Inferior parietal cortex (tissue), 1 donor: ENCODE results near the gene PRDX5.

ENCODE experiments used
- DNase-seq: peaks from one replicate; pipeline ENCODE4 v3.0.0-alpha.2; 2016; ENCODE audit errors: extremely low spot score

Gene PRDX5

GRCh38 chr11:64289002-64289564 lies 28.8 kb upstream of the PRDX5 start:
- DNase-seq: no peak

GRCh38 chr11:64290352-64291261 lies 27.3 kb upstream of the PRDX5 start:
- no peak for DNase-seq

GRCh38 chr11:64291262-64291751 lies 26.6 kb upstream of the PRDX5 start, which contains the start of gene KCNK4:
TSS of gene KCNK4 (plus strand) at chr11:64291302. CDS start at chr11:64293019, 1,717 bp downstream.
- DNase-seq: no peak

DNA sequence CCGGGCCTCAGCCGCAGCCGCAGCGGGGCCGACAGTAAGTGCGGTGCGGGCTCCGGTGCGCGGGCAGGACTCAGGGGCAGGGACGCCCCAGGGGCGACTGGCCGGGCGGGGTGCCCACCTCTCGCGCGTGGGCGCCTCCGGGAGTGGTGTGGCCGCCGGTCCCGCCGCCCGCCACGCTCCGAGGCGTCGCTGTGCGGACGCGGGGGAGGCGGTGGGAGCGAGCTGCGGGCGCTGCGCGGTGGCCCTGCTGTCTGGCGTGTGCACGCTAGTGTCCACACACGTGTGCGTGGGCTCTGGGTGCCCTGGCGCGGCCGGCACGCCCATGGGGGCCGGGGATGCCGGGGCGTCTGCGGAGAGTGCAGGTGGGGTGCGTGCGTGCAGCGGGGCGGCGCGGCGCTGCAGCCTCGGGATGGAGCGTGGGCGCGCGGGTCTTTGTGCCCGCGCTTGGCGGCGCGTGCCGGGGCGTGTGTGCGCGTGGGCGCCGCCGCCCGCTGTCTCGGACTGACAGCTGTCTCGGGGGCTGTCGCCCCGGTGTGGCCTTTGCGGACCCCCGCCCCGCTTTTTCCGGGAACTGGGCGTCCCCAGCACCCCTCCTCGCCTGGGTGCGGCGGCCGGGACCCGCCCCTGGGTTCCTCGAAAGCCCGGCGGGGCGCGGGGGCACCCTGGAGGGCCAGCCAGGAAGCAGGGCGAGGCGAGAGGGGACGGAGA lies 26.0 kb upstream of the PRDX5 start:
- DNase-seq: no peak

GRCh38 chr11:64292460-64293254 lies 25.3 kb upstream of the PRDX5 start:
- DNase-seq: no peak

- no peak for DNase-seq
Measured at GRCh38 chr11:64294774-64295173, 23.1 kb upstream of the PRDX5 start.

GRCh38 chr11:64295760-64296159 lies 22.2 kb upstream of the PRDX5 start:
- DNase-seq: no peak

GRCh38 chr11:64296236-64296635 lies 21.7 kb upstream of the PRDX5 start:
- DNase-seq: no peak

DNA sequence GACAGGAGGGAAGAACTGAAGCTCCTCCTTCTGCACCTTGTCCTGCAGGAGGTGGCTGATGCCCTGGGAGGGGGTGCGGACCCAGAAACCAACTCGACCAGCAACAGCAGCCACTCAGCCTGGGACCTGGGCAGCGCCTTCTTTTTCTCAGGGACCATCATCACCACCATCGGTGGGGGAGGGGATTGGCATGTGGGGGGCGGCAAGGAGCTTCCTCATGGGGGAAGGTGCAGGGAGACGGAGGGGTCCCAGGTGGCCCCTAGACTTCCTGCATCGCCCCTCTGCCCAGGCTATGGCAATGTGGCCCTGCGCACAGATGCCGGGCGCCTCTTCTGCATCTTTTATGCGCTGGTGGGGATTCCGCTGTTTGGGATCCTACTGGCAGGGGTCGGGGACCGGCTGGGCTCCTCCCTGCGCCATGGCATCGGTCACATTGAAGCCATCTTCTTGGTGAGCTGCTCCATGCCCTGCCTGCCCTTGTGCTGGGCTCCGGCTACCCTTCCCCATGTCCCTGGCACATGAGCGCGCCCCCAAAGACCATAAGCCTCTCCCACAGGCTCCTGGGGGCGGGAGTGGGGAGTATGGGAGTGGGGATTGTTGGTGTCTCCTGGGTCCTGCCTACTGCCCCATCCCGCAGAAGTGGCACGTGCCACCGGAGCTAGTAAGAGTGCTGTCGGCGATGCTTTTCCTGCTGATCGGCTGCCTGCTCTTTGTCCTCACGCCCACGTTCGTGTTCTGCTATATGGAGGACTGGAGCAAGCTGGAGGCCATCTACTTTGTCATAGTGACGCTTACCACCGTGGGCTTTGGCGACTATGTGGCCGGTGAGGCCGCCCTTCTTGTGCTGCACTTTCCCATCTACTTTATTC lies 20.9 kb upstream of the PRDX5 start:
- DNase-seq: no peak

- DNase-seq: no peak
Measured at GRCh38 chr11:64297699-64298358, 20.1 kb upstream of the PRDX5 start.

- DNase-seq: no peak
Measured at GRCh38 chr11:64298966-64299846, 18.7 kb upstream of the PRDX5 start.

DNA sequence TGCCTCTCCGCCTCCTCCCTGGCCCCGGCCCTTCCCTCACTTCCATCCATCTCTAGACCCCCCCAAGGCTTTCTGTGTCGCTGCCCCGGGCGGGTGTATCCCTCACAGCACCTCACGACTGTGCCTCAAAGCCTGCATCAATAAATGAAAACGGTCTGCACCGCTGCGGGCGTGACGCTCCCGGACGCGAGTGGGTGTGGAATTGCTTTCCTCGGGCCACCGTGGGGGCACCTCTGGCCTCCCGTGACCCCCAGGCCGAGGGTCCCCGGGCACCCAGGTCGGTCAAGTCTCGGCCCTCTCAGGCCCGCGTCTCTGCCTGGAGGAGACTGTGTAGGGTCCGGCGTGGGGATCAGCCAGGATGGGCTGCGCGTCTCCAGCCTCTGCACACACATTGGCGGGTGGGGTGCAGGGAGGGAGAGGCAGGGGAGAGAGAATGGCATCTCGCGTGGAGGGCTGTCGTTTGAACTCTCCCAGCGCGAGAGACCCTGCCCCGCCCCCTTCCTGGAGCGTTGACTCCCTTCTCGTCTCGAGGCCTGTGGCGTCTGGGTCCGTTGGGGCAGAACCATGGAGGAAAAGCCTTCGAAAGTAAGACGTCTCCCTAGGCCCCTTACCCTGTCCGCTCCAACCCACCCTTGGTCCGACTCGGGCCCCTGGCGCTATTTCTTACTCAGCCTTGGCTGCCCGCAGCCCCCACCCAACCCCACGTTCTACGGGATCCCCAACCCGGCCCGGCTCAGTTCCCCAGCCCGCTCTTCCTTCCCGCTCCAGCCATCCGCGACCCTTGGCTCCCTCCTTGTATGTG lies 17.9 kb upstream of the PRDX5 start, which contains the start of gene CATSPERZ:
TSS of gene CATSPERZ (plus strand) at position 512 of the 802 bp plus-strand sequence. CDS start at position 565, 53 bp downstream.
- no peak for DNase-seq

DNA sequence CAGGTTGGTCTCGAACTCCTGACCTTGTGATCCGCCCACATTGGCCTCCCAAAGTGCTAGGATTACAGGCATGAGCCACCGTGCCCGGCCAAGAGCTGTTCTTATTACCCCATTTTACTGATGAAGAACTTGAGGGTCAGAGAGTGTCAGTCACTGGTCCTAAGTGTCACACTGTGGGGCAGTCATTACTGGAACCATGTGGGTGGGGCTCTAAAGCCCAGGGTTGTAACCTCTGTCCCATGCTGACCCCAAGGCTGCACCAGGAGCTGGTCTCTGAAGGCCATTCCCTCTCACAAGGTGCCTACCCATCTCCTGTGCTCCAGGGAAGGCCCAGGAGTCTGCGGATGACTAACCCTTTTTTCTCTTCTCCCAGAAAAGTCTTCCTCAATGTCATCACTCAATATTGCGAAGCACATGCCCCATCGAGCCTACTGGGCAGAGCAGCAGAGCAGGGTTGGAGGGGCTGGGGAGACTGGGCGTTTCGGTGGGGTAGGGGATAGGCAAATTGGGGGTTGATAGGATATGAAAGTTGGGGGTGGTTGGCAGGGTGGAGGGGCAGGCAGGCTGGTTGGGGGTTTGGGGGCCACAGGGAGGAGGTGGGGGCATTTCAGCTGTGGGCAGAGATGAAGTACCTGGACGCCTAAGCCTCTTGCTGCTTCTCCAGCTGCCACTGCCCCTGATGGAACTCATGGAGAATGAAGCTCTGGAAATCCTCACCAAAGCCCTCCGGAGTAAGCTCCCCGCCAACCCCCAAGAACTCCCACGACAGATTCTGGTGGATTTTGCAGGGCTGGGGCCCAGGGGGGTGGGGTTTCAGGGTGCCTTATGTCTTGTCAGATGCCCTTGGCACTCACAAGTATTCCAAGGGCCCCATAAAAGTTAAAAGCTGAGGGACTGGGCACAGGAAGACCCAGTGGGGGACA lies 14.6 kb upstream of the PRDX5 start:
- DNase-seq: no peak

DNA sequence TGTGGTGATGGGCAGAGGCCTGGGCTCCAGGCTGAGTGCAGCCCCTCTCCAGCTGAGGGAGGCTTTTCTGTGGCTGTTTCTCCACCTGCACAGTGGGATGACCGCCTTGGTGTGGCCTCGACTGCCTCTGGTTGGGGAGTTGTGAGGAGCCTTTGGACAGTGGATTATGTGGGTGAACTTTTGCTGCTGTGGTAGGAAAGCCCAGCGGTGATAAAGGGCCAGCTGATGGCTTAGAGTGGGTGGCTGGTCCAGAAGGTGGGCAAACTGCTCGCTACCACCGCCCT lies 13.9 kb upstream of the PRDX5 start:
- no peak for DNase-seq

- DNase-seq: peak; percentile 90
Measured at GRCh38 chr11:64304316-64305072, 13.4 kb upstream of the PRDX5 start.

GRCh38 chr11:64305075-64305690 lies 12.7 kb upstream of the PRDX5 start, which contains the start of gene ESRRA:
TSS of gene ESRRA (plus strand) at chr11:64305524. CDS start at chr11:64307180, 1,656 bp downstream.
- peak; percentile 96 for DNase-seq
